Pancreas (tissue), 10 donors: ENCODE results near the gene CALR. TPM values are rescaled to one million over a fixed set of nuclear protein-coding genes. Genes with fewer than 3 reads are reported as not detected.
A peak's percentile ranks its signal among the peaks of the same experiment; 100 is the strongest.

ENCODE experiments used
- ATAC-seq, 4 donors: fragments of 200-7000 bp; cut with Tn5 transposase; one replicate each; pipeline versions ENCODE4 v1.8.0 to v1.9.1; 2020; ENCODE audit warnings: mild to moderate bottlenecking in 4 of 4, moderate library complexity in 4 of 4
- DNase-seq, 6 donors: peaks; one replicate each; pipeline ENCODE4 v3.0.0-alpha.2; 2020
- FAIRE-seq: peaks from 2 replicates; lab custom pipeline; 2012; peaks lifted over from hg19 to GRCh38; lab: Jason Lieb, UNC
- H3K27ac ChIP-seq, 4 donors: fragments of 200-600 bp; sonication (generic); 1 replicate in 3 of 4; 2 replicates in 1 of 4; pipeline versions ENCODE4 v1.5.0 to v1.8.0; 2020
- H3K27me3 ChIP-seq, 4 donors: fragments of 200-600 bp; one replicate each; pipeline ENCODE4 v1.8.0; 2021
- H3K36me3 ChIP-seq, 3 donors: fragments of 200-600 bp; sonication (generic) in 1 of 3; one replicate each; pipeline versions ENCODE4 v1.5.0 to v1.8.0; 2020 to 2021
- H3K4me1 ChIP-seq, 3 donors: fragments of 200-600 bp; one replicate each; pipeline ENCODE4 v1.8.0; 2021
- H3K4me3 ChIP-seq, 4 donors: fragments of 200-600 bp; sonication (generic) in 2 of 4; one replicate each; pipeline versions ENCODE4 v1.5.0 to v1.8.0; 2020 to 2021
- H3K9me3 ChIP-seq, 4 donors: fragments of 200-600 bp; one replicate each; pipeline ENCODE4 v1.8.0; 2021
- WGBS, 2 donors: extraction: QIAGEN DNeasy Blood & Tissue Kit; methylation state at CpG; one replicate each; pipeline ENCODE4 v1.1.7; 2013; 5-methylcytosine and 5-hydroxymethylcytosine counted together
- intact Hi-C, 3 donors: fragments of 100-400 bp; cut with DNase I; formaldehyde crosslinking; loops; one replicate each; pipeline versions ENCODE4 v1.11.1 to v1.14.2; 2022
- polyA plus RNA-seq, 2 donors: library from polyadenylated mRNA; stranded (reverse); fragments of 200-250 nt; gene quantifications; one replicate each; pipeline ENCODE4 v1.2.3, GENCODE V29; 2013
- total RNA-seq, 6 donors: library from RNA; stranded (reverse); fragmentation: NEBNext Ultra II Directional in 4 of 6; extraction: Animal tissue kit (Norgen Biotek cat#: 25700) in 4 of 6; gene quantifications; one replicate each; pipeline versions ENCODE4 v1.2.1 to v1.2.4, GENCODE V29; 2021 to 2023
- TF ChIP-seq, protein P1 (sequence below), 4 donors: fragments of 200-600 bp; sonication (generic) in 3 of 4; IDR thresholded peaks; one replicate each; pipeline versions ENCODE4 v1.5.0 to v1.8.0; 2021; ENCODE audit warnings: antibody characterized with exemption in 4 of 4
- donor health status: healthy with polysubstance abuse.
- donor health status: DM: no; HTN: no; CAD: no; lungs with moderate emphysema.
- donor health status: DM: no; HTN: no; CAD: no.
- donor health status: control.
- donor health status: control.
- donor health status: Bipolar disorder and iron deficiency.
- donor health status: DM: yes; HTN: yes; CAD: no.
- donor health status: DM: no; HTN: no; CAD: no.
- donor health status: DM: no; HTN: no; CAD: no.
- donor health status: DM: yes; HTN: yes; CAD: no.

Gene CALR
- total and polyA plus RNA-seq, 8 donors = 132 to 681 (median 305) TPM

DNA sequence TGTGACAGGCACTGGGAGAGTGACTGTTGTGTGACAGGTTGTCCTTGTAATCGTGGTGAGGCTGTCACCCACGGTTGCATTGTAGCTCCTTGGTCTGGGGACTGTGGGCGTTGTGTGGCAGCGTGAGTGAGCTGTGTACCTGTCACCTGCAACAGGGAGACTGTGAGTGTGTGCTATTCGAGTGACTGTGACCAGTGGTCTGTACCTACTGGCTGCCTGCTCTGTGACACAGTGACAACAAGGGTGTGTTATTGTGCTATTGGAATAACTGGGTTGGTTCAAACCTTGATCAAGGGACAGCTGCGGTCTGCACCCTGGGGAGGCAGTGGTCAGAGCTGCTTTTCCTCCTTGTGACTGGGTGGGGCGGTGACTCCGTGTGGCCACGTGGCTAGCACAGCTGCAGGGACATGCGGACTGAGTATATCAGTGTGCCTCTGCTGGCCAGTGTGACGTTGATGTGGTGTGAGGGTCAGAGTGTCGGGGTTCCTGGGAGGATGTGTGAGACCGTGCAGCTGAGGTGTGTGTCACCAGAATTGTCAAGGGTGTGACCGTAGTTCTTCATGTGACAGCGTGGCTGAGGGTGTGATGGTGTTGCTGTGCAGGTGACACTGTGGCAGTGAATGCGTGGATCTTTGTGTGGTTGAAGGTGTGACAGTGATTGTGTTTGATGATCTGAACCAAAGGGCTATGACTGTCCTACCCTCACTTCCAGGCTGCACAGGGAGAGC is 46.8 kb downstream of the CALR start:
- Histone ChIP-seq H3K27me3 (no peaks in the 10 kb centered on the region), H3K9me3 (no peaks in the 10 kb centered on the region), H3K27ac (peak overlapping the region in 1 of 4 donors; percentile 22), H3K4me1 (peaks cover 0 to 3% (median 0%) of the 10 kb centered on the region in 3 donors), H3K36me3 (no peaks in the 10 kb centered on the region), H3K4me3 (no peak overlapping the region)
- TF ChIP-seq, protein P1, sequence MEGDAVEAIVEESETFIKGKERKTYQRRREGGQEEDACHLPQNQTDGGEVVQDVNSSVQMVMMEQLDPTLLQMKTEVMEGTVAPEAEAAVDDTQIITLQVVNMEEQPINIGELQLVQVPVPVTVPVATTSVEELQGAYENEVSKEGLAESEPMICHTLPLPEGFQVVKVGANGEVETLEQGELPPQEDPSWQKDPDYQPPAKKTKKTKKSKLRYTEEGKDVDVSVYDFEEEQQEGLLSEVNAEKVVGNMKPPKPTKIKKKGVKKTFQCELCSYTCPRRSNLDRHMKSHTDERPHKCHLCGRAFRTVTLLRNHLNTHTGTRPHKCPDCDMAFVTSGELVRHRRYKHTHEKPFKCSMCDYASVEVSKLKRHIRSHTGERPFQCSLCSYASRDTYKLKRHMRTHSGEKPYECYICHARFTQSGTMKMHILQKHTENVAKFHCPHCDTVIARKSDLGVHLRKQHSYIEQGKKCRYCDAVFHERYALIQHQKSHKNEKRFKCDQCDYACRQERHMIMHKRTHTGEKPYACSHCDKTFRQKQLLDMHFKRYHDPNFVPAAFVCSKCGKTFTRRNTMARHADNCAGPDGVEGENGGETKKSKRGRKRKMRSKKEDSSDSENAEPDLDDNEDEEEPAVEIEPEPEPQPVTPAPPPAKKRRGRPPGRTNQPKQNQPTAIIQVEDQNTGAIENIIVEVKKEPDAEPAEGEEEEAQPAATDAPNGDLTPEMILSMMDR (IDR thresholded peaks at IDR 0.05) = no peak
- FAIRE-seq (no peak), ATAC-seq (peak; percentile 62 to 76 (median 73)), DNase-seq (peak in 3 of 6 donors; percentile 43 to 64 (median 62))
- intact Hi-C loops = loop anchor here in 2 of 3 donors (5.0 to 10.0 kb wide), 2 partner anchors 47 to 80 kb away; no protein-coding TSS in a partner anchor
- 22 to 25% methylated on average over 16 of the region's 16 CpGs for WGBS, 2 donors

DNA sequence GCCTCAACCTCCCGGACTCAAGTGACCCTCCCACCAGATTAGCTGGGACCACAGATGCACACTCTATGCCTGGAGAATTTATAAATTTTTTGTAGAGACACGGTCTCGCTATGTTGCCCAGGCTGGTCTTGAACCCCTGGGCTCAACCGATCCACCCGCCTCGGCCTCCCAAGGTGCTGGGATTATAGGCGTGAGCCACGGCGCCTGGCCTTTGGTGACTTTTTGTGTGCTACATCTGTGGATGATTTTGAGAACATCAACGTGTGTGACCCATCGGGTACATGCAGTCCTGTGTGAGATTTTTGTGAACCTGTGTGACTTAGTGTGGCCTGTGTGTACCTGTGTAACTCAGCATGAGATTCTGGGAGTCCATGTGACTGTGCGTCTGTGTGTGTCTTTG is 48.3 kb downstream of the CALR start:
- Histone ChIP-seq H3K4me3 (no peak overlapping the region), H3K4me1 (peaks cover 0 to 3% (median 0%) of the 10 kb centered on the region in 3 donors), H3K36me3 (no peaks in the 10 kb centered on the region), H3K27ac (no peak overlapping the region), H3K27me3 (no peaks in the 10 kb centered on the region), H3K9me3 (no peaks in the 10 kb centered on the region)
- TF ChIP-seq, protein P1 (IDR thresholded peaks at IDR 0.05) = no peak
- 92 to 95% methylated on average over 12 of the region's 12 CpGs for WGBS, 2 donors
- no peak for DNase-seq
- ATAC-seq = no peak
- intact Hi-C loops = loop anchor here in 2 of 3 donors (5.0 to 10.0 kb wide), 2 partner anchors 46 to 78 kb away; no protein-coding TSS in a partner anchor
- FAIRE-seq = no peak

DNA sequence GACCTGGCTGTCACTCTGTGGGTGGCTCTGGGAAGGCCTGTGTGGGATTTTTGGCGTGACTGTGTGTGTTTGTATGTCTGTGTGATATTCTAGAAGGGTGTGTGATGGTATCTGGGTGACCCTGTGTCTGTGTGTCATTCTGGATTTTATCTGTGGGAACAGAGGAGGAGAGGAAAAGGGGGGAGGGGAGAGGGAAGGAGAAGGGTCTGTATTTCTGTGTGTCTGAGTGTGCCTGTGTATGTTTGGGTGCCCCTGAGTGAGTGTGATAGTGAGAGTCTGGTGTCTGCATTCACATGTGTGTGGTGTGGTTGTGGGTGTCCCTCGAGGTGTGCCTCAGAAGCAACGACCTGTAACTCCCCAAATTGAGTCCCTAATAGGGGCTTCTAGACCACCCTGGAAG is 48.8 kb downstream of the CALR start:
- intact Hi-C loops = loop anchor here in 2 of 3 donors (5.0 to 10.0 kb wide), 2 partner anchors 45 to 78 kb away; no protein-coding TSS in a partner anchor
- no peak overlapping the region for H3K27ac ChIP-seq
- ATAC-seq (no peak), DNase-seq (no peak), FAIRE-seq (no peak)
- WGBS, 2 donors = 67 to 75% methylated on average over 3 of the region's 3 CpGs
- H3K4me1 ChIP-seq = peaks cover 0 to 3% (median 0%) of the 10 kb centered on the region in 3 donors
- no peaks in the 10 kb centered on the region for H3K9me3 ChIP-seq
- TF ChIP-seq, protein P1 (IDR thresholded peaks at IDR 0.05) = no peak
- no peaks in the 10 kb centered on the region for H3K27me3 ChIP-seq
- no peak overlapping the region for H3K4me3 ChIP-seq
- H3K36me3 ChIP-seq = no peaks in the 10 kb centered on the region

DNA sequence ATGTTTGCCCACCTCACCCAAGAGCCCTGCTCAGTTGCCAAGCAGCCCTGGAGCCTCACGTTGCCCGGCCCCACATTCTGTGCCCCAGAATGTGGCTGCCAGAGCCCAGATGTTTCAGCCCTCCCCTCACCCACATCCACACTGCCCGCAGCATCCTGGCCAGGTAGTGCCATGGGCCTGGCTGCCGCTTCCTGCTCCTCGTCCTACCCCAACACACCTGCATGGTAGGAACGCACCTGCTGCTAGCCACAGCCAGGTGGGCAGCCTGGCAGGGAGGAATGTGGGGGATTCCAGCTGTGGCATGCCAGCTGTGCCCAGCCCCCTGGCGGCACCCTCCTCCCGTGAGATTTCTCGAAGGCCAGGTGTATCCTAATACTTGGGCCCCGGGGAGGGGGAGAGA is 49.4 kb downstream of the CALR start:
- no peak for DNase-seq
- no peak overlapping the region for H3K4me3 ChIP-seq
- H3K27ac ChIP-seq = no peak overlapping the region
- FAIRE-seq = no peak
- WGBS, 2 donors = 69 to 72% methylated on average over 8 to 10 of the region's 10 CpGs
- intact Hi-C loops = loop anchor here in 2 of 3 donors (5.0 to 10.0 kb wide), 2 partner anchors 45 to 77 kb away; no protein-coding TSS in a partner anchor
- no peaks in the 10 kb centered on the region for H3K36me3 ChIP-seq
- TF ChIP-seq, protein P1 (IDR thresholded peaks at IDR 0.05) = no peak
- peaks cover 0 to 3% (median 0%) of the 10 kb centered on the region in 3 donors for H3K4me1 ChIP-seq
- H3K27me3 ChIP-seq = no peaks in the 10 kb centered on the region
- no peaks in the 10 kb centered on the region for H3K9me3 ChIP-seq
- ATAC-seq = no peak

DNA sequence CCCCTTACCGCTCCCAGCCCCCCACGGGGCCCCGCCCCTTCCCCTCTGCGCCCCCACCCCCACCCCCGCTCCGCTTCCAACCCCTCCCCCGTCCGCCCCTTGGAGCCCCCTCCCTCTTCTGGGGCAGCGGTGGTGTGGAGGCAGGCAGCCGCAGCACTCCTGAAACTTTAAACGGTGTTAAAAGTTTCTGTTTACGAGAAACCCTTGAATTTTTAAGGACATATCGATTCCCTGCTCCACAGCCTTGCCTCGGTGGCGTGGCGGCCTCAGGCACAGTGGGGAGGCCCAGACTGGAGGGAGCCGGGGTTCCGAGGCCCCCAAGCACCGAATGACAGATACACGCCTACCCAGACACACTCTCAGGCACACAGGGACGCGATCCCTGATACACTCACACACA is 52.0 kb downstream of the CALR start:
- ATAC-seq = no peak
- 46 to 49% methylated on average over 17 to 21 of the region's 22 CpGs for WGBS, 2 donors
- H3K27me3 ChIP-seq = no peaks in the 10 kb centered on the region
- FAIRE-seq = no peak
- no peaks in the 10 kb centered on the region for H3K36me3 ChIP-seq
- no peak for DNase-seq
- intact Hi-C loops = no loop called here
- H3K4me3 ChIP-seq = no peak overlapping the region
- no peak overlapping the region for H3K27ac ChIP-seq
- H3K9me3 ChIP-seq = no peaks in the 10 kb centered on the region
- no peaks in the 10 kb centered on the region for H3K4me1 ChIP-seq
- TF ChIP-seq, protein P1 (IDR thresholded peaks at IDR 0.05) = no peak
